Measurements from ENCODE around the gene MACROD2.

Gene MACROD2

GRCh38 chr20:15564981-15565380, 1569.7 kb downstream of the MACROD2 start:
- no peak for DNase-seq (ENCODE audit: low read depth)
- TF ChIP-seq CTCF (conservative IDR thresholded peaks at IDR 0.05; ENCODE audit: control insufficient read depth, insufficient read depth, low read depth, low read length) = no peak
- H3K4me3 ChIP-seq (ENCODE audit: control insufficient read depth, low read depth, low read length) = no peak overlapping the region

- no peak overlapping the region for H3K4me3 ChIP-seq (ENCODE audit: control insufficient read depth, low read depth, low read length)
- no peak for TF ChIP-seq CTCF (conservative IDR thresholded peaks at IDR 0.05; ENCODE audit: control insufficient read depth, insufficient read depth, low read depth, low read length)
- DNase-seq (ENCODE audit: low read depth) = no peak
Observed at GRCh38 chr20:15565786-15566185, 1570.5 kb downstream of the MACROD2 start.

- no peak for DNase-seq (ENCODE audit: low read depth)
- no peak for TF ChIP-seq CTCF (conservative IDR thresholded peaks at IDR 0.05; ENCODE audit: control insufficient read depth, insufficient read depth, low read depth, low read length)
- H3K4me3 ChIP-seq (ENCODE audit: control insufficient read depth, low read depth, low read length) = no peak overlapping the region
Observed at GRCh38 chr20:15567219-15567618, 1571.9 kb downstream of the MACROD2 start.

- H3K4me3 ChIP-seq (ENCODE audit: control insufficient read depth, low read depth, low read length) = no peak overlapping the region
- DNase-seq (ENCODE audit: low read depth) = no peak
- TF ChIP-seq CTCF (conservative IDR thresholded peaks at IDR 0.05; ENCODE audit: control insufficient read depth, insufficient read depth, low read depth, low read length) = no peak
Observed at GRCh38 chr20:15570156-15570555, 1574.8 kb downstream of the MACROD2 start.

- H3K4me3 ChIP-seq (ENCODE audit: control insufficient read depth, low read depth, low read length) = no peak overlapping the region
- DNase-seq (ENCODE audit: low read depth) = no peak
- no peak for TF ChIP-seq CTCF (conservative IDR thresholded peaks at IDR 0.05; ENCODE audit: control insufficient read depth, insufficient read depth, low read depth, low read length)
Observed at GRCh38 chr20:15571056-15571455, 1575.7 kb downstream of the MACROD2 start.

- no peak for TF ChIP-seq CTCF (conservative IDR thresholded peaks at IDR 0.05; ENCODE audit: control insufficient read depth, insufficient read depth, low read depth, low read length)
- H3K4me3 ChIP-seq (ENCODE audit: control insufficient read depth, low read depth, low read length) = no peak overlapping the region
- DNase-seq (ENCODE audit: low read depth) = no peak
Observed at GRCh38 chr20:15575255-15575654, 1579.9 kb downstream of the MACROD2 start.

GRCh38 chr20:15576411-15576810, 1581.1 kb downstream of the MACROD2 start:
- no peak for TF ChIP-seq CTCF (conservative IDR thresholded peaks at IDR 0.05; ENCODE audit: control insufficient read depth, insufficient read depth, low read depth, low read length)
- DNase-seq (ENCODE audit: low read depth) = peak; percentile 17
- no peak overlapping the region for H3K4me3 ChIP-seq (ENCODE audit: control insufficient read depth, low read depth, low read length)
